ENCODE measurements around the gene NPAS2.

NPAS2 gene

DNA sequence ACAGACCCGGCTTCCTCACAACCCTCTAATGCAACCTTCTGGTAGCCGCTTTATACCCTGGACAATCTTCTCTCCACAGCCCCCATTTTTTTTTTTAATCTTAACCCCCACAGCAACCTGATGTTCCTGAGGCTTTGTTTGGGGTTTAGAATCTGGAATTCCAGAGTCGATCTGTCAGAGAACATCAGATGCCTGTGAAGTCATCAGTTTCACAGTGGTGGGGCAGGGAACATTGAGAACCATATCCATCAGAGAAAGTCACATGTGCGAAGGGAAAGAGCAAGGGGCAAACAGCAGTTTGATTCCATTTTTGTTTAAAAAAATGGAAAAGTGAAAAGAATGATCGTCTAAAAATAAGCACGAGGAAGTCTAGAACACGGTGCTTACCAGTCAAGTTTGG lies 20.6 kb downstream of the NPAS2 start:
- no peaks in the 10 kb centered on the region for H3K36me3 ChIP-seq
- no peak overlapping the region for H3K4me3 ChIP-seq
- no peaks in the 10 kb centered on the region for H3K27me3 ChIP-seq
- no peak overlapping the region for H3K4me2 ChIP-seq
- H3K9ac ChIP-seq: no peak overlapping the region
- no peaks in the 10 kb centered on the region; a peak in 1 of 22 replicates for H3K9me3 ChIP-seq (replicated peaks in 1 of 11)
- no peaks in the 10 kb centered on the region for H4K20me1 ChIP-seq
- no peak overlapping the region for H3K27ac ChIP-seq
- peaks cover 0 to 6% (median 0%) of the 10 kb centered on the region in 10 experiments; a peak in 5 of 20 replicates for H3K4me1 ChIP-seq
- no peak for TF ChIP-seq Cebpa-rat (IDR thresholded peaks at IDR 0.05)

GRCh38 chr2:100842241-100842922 lies 22.4 kb downstream of the NPAS2 start:
- Histone ChIP-seq H3K9me3 (replicated peaks in 1 of 11) (no peaks in the 10 kb centered on the region; a peak in 1 of 22 replicates), H3K27me3 (no peaks in the 10 kb centered on the region), H3K4me1 (no peaks in the 10 kb centered on the region), H3K4me3 (no peak overlapping the region), H3K27ac (no peak overlapping the region), H3K9ac (no peak overlapping the region), H3K36me3 (no peaks in the 10 kb centered on the region), H3K4me2 (no peak overlapping the region), H4K20me1 (no peaks in the 10 kb centered on the region)
- TF ChIP-seq Cebpa-rat (IDR thresholded peaks at IDR 0.05): no peak

DNA sequence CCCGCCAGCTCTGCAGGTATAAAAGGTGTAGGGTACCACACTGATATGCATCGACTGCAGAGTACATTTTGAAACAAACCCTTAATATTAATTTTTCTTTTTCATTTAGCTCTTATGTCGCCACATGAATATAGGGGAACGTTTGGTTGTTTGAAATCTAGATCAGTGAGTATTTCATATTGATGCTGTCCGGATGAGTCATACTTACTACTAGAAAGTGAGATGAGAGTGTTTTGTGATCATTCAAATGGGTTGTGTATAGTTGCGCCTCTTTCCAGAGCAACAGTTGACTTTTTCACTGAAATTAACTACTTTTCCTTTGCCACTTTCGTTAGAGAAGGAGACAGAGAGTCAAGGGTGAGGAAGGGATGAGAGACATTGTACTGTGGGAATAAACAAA lies 24.6 kb downstream of the NPAS2 start:
- Histone ChIP-seq H3K4me2 (no peak overlapping the region), H3K9me3 (replicated peaks in 1 of 11) (no peaks in the 10 kb centered on the region; a peak in 1 of 22 replicates), H4K20me1 (no peaks in the 10 kb centered on the region), H3K36me3 (no peaks in the 10 kb centered on the region), H3K27ac (no peak overlapping the region), H3K4me3 (no peak overlapping the region), H3K4me1 (no peaks in the 10 kb centered on the region), H3K27me3 (no peaks in the 10 kb centered on the region), H3K9ac (no peak overlapping the region)
- no peak for TF ChIP-seq Cebpa-rat (IDR thresholded peaks at IDR 0.05)

DNA sequence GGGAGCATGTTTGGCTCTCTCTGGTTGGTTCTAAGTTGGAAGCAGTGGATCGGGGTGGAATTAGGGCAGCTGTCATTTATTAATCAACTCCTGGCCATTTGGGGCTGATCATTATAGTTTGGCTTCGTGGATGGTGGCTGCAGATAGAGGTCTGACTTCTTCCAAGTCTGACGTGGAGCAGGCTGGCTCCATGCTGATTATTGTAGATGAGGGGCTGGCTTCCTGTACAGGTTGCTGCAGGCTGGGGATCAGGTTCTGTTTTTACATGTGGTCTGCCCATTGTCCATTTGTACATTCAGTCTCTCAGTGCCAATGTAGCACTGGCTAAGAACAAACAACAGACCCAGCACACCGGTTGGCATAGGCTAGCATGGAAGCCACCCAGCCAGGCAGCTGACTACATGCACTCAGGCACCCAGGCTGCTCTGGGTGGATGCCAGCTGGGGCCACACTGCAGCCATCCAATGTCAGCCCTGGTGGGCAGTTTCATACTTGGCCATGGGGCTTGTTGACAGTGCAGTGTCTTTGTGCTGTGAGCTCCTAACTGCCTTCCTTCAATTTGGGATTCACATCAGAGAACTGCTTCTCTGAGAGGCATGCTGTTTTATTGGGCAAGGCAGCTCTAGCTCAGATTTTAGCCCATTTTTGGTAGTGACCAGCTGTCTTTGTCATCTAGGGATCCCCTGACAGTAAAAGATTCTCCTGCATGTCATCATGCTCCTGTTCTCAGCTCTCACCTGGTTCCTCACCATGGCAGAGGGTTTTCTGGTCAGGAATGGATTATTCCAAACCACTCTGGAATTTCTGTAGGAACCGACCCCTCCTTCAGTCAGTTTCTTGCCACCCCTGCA lies 25.4 kb downstream of the NPAS2 start:
- Histone ChIP-seq H3K27me3 (no peaks in the 10 kb centered on the region), H3K4me1 (no peaks in the 10 kb centered on the region), H4K20me1 (no peaks in the 10 kb centered on the region), H3K9me3 (replicated peaks in 1 of 11) (no peaks in the 10 kb centered on the region; a peak in 1 of 22 replicates), H3K4me3 (no peak overlapping the region), H3K9ac (no peak overlapping the region), H3K27ac (no peak overlapping the region), H3K4me2 (no peak overlapping the region), H3K36me3 (no peaks in the 10 kb centered on the region)
- TF ChIP-seq Cebpa-rat (IDR thresholded peaks at IDR 0.05): no peak

- no peak overlapping the region for H3K27ac ChIP-seq
- no peaks in the 10 kb centered on the region for H3K27me3 ChIP-seq
- H4K20me1 ChIP-seq: no peaks in the 10 kb centered on the region
- H3K9ac ChIP-seq: no peak overlapping the region
- H3K4me1 ChIP-seq: no peaks in the 10 kb centered on the region
- no peaks in the 10 kb centered on the region; a peak in 1 of 22 replicates for H3K9me3 ChIP-seq (replicated peaks in 1 of 11)
- H3K4me3 ChIP-seq: no peak overlapping the region
- TF ChIP-seq Cebpa-rat (IDR thresholded peaks at IDR 0.05): no peak
- H3K4me2 ChIP-seq: no peak overlapping the region
- H3K36me3 ChIP-seq: no peaks in the 10 kb centered on the region
Observed at GRCh38 chr2:100846716-100847115, 26.8 kb downstream of the NPAS2 start.

DNA sequence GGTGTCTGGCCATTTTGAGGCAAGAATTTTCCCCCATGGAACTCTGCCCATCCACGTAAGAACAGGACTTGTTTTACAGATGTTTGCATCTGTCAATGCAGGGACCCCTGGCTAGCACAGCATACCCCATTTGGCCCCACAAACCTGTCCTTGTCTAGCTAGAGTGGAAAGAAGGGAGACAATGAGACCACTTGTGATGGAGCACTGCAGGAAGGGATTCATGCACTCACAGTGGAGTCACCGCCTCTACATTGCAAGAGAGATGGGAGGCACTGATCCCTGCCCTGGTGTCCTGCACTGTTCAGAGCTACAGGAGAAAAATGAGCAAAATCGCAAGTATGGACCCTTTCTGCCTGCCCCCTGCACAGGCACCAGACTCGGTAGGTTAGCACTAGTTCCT lies 32.5 kb downstream of the NPAS2 start:
- TF ChIP-seq Cebpa-rat (IDR thresholded peaks at IDR 0.05): no peak
- no peaks in the 10 kb centered on the region for H3K9me3 ChIP-seq (replicated peaks in 1 of 11)
- H3K27me3 ChIP-seq: no peaks in the 10 kb centered on the region
- H4K20me1 ChIP-seq: no peaks in the 10 kb centered on the region
- peaks cover 0 to 20% (median 0%) of the 10 kb centered on the region in 10 experiments; a peak in 6 of 20 replicates for H3K4me1 ChIP-seq
- H3K36me3 ChIP-seq: no peaks in the 10 kb centered on the region
- no peak overlapping the region for H3K27ac ChIP-seq
- no peak overlapping the region for H3K4me3 ChIP-seq
- H3K9ac ChIP-seq: no peak overlapping the region
- no peak overlapping the region for H3K4me2 ChIP-seq

GRCh38 chr2:100852999-100853908 lies 33.3 kb downstream of the NPAS2 start:
- no peak overlapping the region for H3K9ac ChIP-seq
- 0 out of 22 replicates have a peak, but pooled peaks of 1 of the 11 experiments have one; percentile 26 for TF ChIP-seq Cebpa-rat (IDR thresholded peaks at IDR 0.05)
- H3K4me2 ChIP-seq: peak overlapping the region in 3 of 11 experiments; percentile 44 to 64 (median 47); a peak in 3 of 22 replicates
- no peaks in the 10 kb centered on the region for H4K20me1 ChIP-seq
- no peak overlapping the region for H3K4me3 ChIP-seq
- no peaks in the 10 kb centered on the region for H3K36me3 ChIP-seq
- H3K27ac ChIP-seq: no peak overlapping the region
- H3K4me1 ChIP-seq: peaks cover 0 to 20% (median 0%) of the 10 kb centered on the region in 10 experiments; a peak in 6 of 20 replicates
- no peaks in the 10 kb centered on the region for H3K27me3 ChIP-seq
- no peaks in the 10 kb centered on the region for H3K9me3 ChIP-seq (replicated peaks in 1 of 11)

DNA sequence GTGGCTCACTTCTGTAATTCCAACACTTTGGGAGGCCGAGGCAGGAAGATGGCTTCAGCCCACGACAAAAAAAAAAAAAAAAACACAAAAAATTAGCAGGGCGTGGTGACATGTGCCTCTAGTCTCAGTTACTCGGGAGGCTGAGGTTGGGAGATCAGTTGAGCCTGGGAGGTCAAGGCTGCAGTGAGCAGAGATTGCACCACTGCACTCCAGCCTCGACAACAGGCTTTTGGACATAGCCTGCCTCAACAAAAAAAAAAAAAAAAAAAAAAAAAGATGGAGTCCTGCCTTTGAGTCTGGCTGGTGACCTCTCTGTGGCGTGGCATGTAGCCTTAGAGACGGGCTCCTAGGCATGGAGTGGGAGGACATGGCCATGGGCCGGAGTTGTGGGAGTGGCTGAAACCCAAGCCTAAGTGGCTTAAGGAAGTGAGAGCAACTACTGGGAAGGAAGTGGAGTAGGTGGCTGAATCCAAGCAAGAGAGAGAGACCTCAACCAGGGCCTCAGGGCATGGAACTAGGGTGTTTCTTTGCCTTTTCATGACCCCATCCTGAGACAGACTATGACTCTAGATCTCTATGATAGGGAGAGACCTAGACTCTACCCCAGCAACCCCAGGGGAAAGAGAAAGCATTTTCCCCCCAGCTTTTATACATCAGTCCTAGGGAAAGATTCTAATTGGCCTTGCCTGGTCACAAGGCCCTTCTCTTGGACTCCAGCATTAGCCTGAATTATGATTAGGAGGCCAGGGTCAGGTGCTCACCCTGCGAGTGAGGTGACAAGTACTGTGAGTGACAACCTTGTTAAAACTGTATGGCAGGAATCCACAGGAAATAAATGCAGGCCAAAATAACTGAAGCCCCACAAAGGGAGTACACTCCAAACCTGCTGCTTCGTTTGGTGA lies 34.2 kb downstream of the NPAS2 start:
- H3K27me3 ChIP-seq: no peaks in the 10 kb centered on the region
- H3K4me3 ChIP-seq: no peak overlapping the region
- H3K4me1 ChIP-seq: peaks cover 0 to 20% (median 0%) of the 10 kb centered on the region in 10 experiments; a peak in 6 of 20 replicates
- H3K27ac ChIP-seq: peak overlapping the region in 2 of 11 experiments; percentile 13 to 20; a peak in 1 of 22 replicates
- no peak overlapping the region for H3K9ac ChIP-seq
- no peak for TF ChIP-seq Cebpa-rat (IDR thresholded peaks at IDR 0.05)
- H4K20me1 ChIP-seq: no peaks in the 10 kb centered on the region
- no peaks in the 10 kb centered on the region for H3K36me3 ChIP-seq
- H3K4me2 ChIP-seq: peak overlapping the region in 4 of 11 experiments; percentile 8 to 64 (median 46); a peak in 6 of 22 replicates
- H3K9me3 ChIP-seq (replicated peaks in 1 of 11): no peaks in the 10 kb centered on the region
